ENCODE results near the gene RNU1-4. TPM values are rescaled to one million over a fixed set of nuclear protein-coding genes. Genes with fewer than 3 reads are reported as not detected.
"Not testable (repeated sequence)": the region's sequence is repeated elsewhere in the genome, so short reads cannot be mapped to it uniquely, and the experiment has no call there.

Gene RNU1-4
- polyA plus RNA-seq, 1 donor from 2014 or later = not detected

DNA sequence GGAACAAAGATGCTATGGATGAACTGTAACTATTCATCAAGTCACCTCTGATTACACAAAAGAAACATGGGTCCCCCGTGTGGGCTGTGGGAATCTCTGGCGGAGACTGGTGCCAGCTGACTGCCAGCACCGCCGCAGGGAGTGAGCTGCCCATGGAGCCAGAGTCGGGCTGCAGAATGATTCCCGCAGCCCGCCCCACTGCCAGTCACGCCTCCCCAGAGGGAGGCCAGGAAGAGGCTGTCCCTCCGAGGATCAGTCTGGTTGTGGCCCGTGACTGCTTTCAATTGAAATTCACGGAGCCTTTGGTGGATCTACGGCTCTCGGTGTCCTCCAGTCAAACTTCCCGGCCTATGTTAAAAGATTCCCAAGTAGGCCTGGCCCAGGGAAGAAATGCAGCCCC lies 27.7 kb upstream of the RNU1-4 start:
- not testable (repeated sequence) for H3K9ac ChIP-seq (ENCODE audit: low read length); H4K20me1 ChIP-seq (ENCODE audit: insufficient read depth); H3K27me3 ChIP-seq (ENCODE audit: insufficient read depth, low read depth, low read length); H3K9me2 ChIP-seq (ENCODE audit: insufficient read depth, low read length); H3K4me2 ChIP-seq (ENCODE audit: low read length); H3K79me2 ChIP-seq (replicated peaks; ENCODE audit: insufficient read depth, low read length); H3K4me3 ChIP-seq (ENCODE audit: low read length); H3K27ac ChIP-seq (ENCODE audit: low read length); H2AFZ ChIP-seq (ENCODE audit: low read depth, low read length); H3K9me3 ChIP-seq (ENCODE audit: low read length); H3K36me3 ChIP-seq (ENCODE audit: insufficient read depth, low read length); H3F3A ChIP-seq (ENCODE audit: insufficient read depth, low read length, poor library complexity, severe bottlenecking)

DNA sequence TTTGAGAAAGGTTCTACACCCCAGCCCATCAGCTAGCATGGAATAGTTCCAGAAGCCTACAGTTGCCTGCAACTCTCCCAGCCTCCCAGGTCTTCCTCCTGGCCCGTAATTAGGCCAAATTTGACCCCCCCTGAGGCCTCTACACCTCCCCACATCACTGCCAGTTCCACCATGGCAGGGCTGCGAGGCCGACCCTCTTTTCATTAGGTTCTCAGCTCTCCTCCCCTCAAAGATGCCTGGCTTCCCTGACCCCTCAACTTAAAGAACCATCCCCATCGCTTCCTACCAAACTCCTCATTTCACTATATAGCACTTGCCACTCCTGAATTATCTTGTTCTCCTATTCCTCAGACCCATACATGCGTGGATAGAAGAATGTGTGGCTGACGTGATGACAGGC lies 27.3 kb upstream of the RNU1-4 start:
- not testable (repeated sequence) for H3K4me2 ChIP-seq (ENCODE audit: low read length); H3K9me2 ChIP-seq (ENCODE audit: insufficient read depth, low read length); H4K20me1 ChIP-seq (ENCODE audit: insufficient read depth); H3K9ac ChIP-seq (ENCODE audit: low read length); H3K27me3 ChIP-seq (ENCODE audit: insufficient read depth, low read depth, low read length); H3F3A ChIP-seq (ENCODE audit: insufficient read depth, low read length, poor library complexity, severe bottlenecking); H2AFZ ChIP-seq (ENCODE audit: low read depth, low read length); H3K79me2 ChIP-seq (replicated peaks; ENCODE audit: insufficient read depth, low read length); H3K27ac ChIP-seq (ENCODE audit: low read length); H3K9me3 ChIP-seq (ENCODE audit: low read length); H3K4me3 ChIP-seq (ENCODE audit: low read length); H3K36me3 ChIP-seq (ENCODE audit: insufficient read depth, low read length)

DNA sequence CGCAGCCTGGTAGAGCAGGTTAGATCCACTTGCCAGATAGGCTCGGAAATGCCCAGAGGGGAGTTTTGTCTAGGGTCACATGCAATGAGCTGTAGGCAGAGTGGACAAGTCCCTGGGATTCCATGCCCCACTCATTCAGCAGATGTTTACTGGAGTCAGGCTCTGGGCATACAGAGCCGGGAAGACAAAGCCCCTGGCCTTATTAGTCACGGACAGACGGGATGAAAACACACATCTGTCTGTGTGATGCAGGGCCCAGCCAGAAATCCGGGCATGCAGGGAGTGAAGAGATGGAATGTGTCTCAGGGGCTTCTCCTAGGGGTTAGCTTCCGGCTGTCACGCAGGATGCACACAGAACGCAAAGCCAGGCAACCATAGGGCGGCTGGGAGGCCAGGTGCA lies 26.8 kb upstream of the RNU1-4 start:
- H3K9me2 ChIP-seq (ENCODE audit: insufficient read depth, low read length); H3K79me2 ChIP-seq (replicated peaks; ENCODE audit: insufficient read depth, low read length); H3K4me3 ChIP-seq (ENCODE audit: low read length); H3K36me3 ChIP-seq (ENCODE audit: insufficient read depth, low read length); H3K27me3 ChIP-seq (ENCODE audit: insufficient read depth, low read depth, low read length); H3F3A ChIP-seq (ENCODE audit: insufficient read depth, low read length, poor library complexity, severe bottlenecking); H3K9me3 ChIP-seq (ENCODE audit: low read length); H3K27ac ChIP-seq (ENCODE audit: low read length); H3K4me2 ChIP-seq (ENCODE audit: low read length); H3K9ac ChIP-seq (ENCODE audit: low read length); H2AFZ ChIP-seq (ENCODE audit: low read depth, low read length); H4K20me1 ChIP-seq (ENCODE audit: insufficient read depth): not testable (repeated sequence)

DNA sequence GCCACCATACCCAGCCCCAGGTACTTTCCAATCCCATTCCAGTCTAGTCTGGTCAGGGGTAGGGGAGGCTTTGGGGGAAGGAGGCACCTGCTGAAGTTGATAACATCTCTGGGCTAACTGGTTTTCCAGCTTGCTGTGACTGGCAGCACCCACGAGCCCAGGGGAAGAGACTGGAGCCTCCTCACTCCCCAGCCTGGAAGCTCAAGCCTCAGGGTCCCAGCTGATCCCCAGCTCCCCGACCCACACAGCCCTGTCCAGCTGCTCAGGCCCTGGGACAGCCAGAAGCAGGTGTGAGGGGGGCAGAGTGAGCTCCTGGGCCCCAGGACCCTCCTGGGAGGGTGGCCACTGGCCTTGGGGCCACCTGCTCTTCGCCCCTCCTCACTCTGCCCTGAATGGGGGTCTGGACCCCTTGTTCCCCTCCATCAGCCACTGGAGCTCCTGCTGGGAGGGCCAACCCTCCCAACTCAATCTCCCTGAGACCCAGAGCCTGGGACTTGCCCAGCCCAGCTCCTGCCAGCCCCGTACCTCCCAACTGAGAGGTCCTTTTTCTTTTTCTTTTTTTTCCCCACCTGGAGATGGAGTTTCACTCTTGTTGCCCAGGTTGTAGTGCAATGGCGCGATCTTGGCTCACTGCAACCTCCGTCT lies 23.5 kb upstream of the RNU1-4 start:
- Histone ChIP-seq H3K36me3 (ENCODE audit: insufficient read depth, low read length) (no peaks in the 10 kb centered on the region), H3K9ac (ENCODE audit: low read length) (no peak overlapping the region), H2AFZ (ENCODE audit: low read depth, low read length) (no peak overlapping the region), H3K4me3 (ENCODE audit: low read length) (no peak overlapping the region), H3F3A (ENCODE audit: insufficient read depth, low read length, poor library complexity, severe bottlenecking) (no peaks in the 10 kb centered on the region), H3K4me2 (ENCODE audit: low read length) (no peak overlapping the region), H3K27ac (ENCODE audit: low read length) (no peak overlapping the region), H3K9me3 (ENCODE audit: low read length) (no peaks in the 10 kb centered on the region), H4K20me1 (ENCODE audit: insufficient read depth) (no peaks in the 10 kb centered on the region), H3K79me2 (replicated peaks; ENCODE audit: insufficient read depth, low read length) (no peaks in the 10 kb centered on the region), H3K27me3 (ENCODE audit: insufficient read depth, low read depth, low read length) (no peaks in the 10 kb centered on the region), H3K9me2 (ENCODE audit: insufficient read depth, low read length) (no peaks in the 10 kb centered on the region)
- no peak for TF ChIP-seq TAF1 (IDR thresholded peaks at IDR 0.05; ENCODE audit: low read depth)
- TF ChIP-seq, protein P1, sequence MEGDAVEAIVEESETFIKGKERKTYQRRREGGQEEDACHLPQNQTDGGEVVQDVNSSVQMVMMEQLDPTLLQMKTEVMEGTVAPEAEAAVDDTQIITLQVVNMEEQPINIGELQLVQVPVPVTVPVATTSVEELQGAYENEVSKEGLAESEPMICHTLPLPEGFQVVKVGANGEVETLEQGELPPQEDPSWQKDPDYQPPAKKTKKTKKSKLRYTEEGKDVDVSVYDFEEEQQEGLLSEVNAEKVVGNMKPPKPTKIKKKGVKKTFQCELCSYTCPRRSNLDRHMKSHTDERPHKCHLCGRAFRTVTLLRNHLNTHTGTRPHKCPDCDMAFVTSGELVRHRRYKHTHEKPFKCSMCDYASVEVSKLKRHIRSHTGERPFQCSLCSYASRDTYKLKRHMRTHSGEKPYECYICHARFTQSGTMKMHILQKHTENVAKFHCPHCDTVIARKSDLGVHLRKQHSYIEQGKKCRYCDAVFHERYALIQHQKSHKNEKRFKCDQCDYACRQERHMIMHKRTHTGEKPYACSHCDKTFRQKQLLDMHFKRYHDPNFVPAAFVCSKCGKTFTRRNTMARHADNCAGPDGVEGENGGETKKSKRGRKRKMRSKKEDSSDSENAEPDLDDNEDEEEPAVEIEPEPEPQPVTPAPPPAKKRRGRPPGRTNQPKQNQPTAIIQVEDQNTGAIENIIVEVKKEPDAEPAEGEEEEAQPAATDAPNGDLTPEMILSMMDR (IDR thresholded peaks at IDR 0.05; ENCODE audit: poor library complexity, severe bottlenecking) = no peak
